ENCODE results near the gene TSPAN14.

GRCh38 chr10:80437227-80437626 lies 16.9 kb upstream of the TSPAN14 start:
- TF ChIP-seq CTCF (IDR thresholded peaks at IDR 0.05), result no peak
- TF ChIP-seq EP300 (IDR thresholded peaks at IDR 0.05), result no peak
